ENCODE measurements around the gene SERPINC1. TPM values are rescaled to one million over a fixed set of nuclear protein-coding genes. Genes with fewer than 3 reads are reported as not detected.

SERPINC1 gene
- total and polyA plus RNA-seq, 2 of the 13 experiments (the other 11 are each of a cell fraction or from before 2014, with no cell fraction given): 142 to 205 TPM

GRCh38 chr1:173914366-173914871 lies 2.7 kb downstream of the SERPINC1 start (continued):
- TF ChIP-seq HBP1 (CRISPR knock-in tag; IDR thresholded peaks at IDR 0.05; ENCODE audit: low read depth): no peak
- TF ChIP-seq HNF4A (CRISPR knock-in tag; IDR thresholded peaks at IDR 0.05): peak; percentile 37
- no peak for TF ChIP-seq RNF219 (CRISPR knock-in tag; IDR thresholded peaks at IDR 0.05)
- peak; percentile 25 for TF ChIP-seq XRCC5 (optimal IDR thresholded peaks at IDR 0.05; ENCODE audit: low read length)
- TF ChIP-seq FOXA3 (CRISPR knock-in tag; IDR thresholded peaks at IDR 0.05): no peak
- TF ChIP-seq REST (IDR thresholded peaks at IDR 0.05; ENCODE audit: borderline replicate concordance in 1 of 2, low read depth in 1 of 2, low read length in 2 of 2): peak in 1 of 2 experiments; percentile 40; a peak in 1 of 4 replicates
- no peak for TF ChIP-seq IRF9 (CRISPR knock-in tag; IDR thresholded peaks at IDR 0.05; ENCODE audit: borderline replicate concordance)
- TF ChIP-seq PBX3 (CRISPR knock-in tag; IDR thresholded peaks at IDR 0.05; ENCODE audit: borderline replicate concordance): no peak
- TF ChIP-seq WIZ (CRISPR knock-in tag; IDR thresholded peaks at IDR 0.05): 0 out of 2 replicates have a peak, but pooled peaks have one; percentile 61
- no peak for TF ChIP-seq ZNF547 (CRISPR knock-in tag; IDR thresholded peaks at IDR 0.05)
- TF ChIP-seq CBX1 (IDR thresholded peaks at IDR 0.05; ENCODE audit: low read depth): no peak
- no peak for TF ChIP-seq ZC3H13 (CRISPR knock-in tag; IDR thresholded peaks at IDR 0.05)
- TF ChIP-seq SRF (IDR thresholded peaks at IDR 0.05; ENCODE audit: low read depth, low read length): no peak
- TF ChIP-seq GTF3A (CRISPR knock-in tag; conservative IDR thresholded peaks at IDR 0.05): no peak
- TF ChIP-seq RBAK (CRISPR knock-in tag; IDR thresholded peaks at IDR 0.05): no peak
- peak in 1 of 2 experiments; percentile 25; a peak in 1 of 4 replicates for TF ChIP-seq HMGXB4 (CRISPR knock-in tag; IDR thresholded peaks at IDR 0.05; ENCODE audit: borderline replicate concordance in 1 of 2, low read depth in 1 of 2)

Data from HepG2 (cell line).